RWPE2 (cell line): ENCODE measurements around the gene NRXN2.

ENCODE experiments used
- ATAC-seq: fragments of 200-7000 bp; cut with Tn5 transposase; 3 replicates; pipeline ENCODE4 v1.9.1; 2021; ENCODE audit warnings: low read depth
- DNase-seq: peaks from one replicate; pipeline ENCODE4 v3.0.0-alpha.2; 2020; ENCODE audit warnings: low spot score
- H3K27ac ChIP-seq: fragments of 450-650 bp; 2 replicates; pipeline ENCODE4 v1.5.1; 2017; ENCODE audit warnings: mild to moderate bottlenecking; ENCODE audit not compliant: poor library complexity, severe bottlenecking
- H3K27me3 ChIP-seq: fragments of 250-450 bp; sonication (Bioruptor Pico); 2 replicates; pipeline ENCODE4 v1.5.1; 2021; ENCODE audit warnings: mild to moderate bottlenecking, moderate library complexity; ENCODE audit not compliant: insufficient read depth, poor library complexity, severe bottlenecking
- H3K36me3 ChIP-seq: fragments of 250-450 bp; sonication (Bioruptor Pico); 2 replicates; pipeline ENCODE4 v1.5.1; 2020; ENCODE audit warnings: low read depth, mild to moderate bottlenecking, moderate library complexity
- H3K4me1 ChIP-seq: fragments of 250-450 bp; sonication (Bioruptor Pico); 2 replicates; pipeline ENCODE4 v1.5.1; 2021; ENCODE audit warnings: mild to moderate bottlenecking, moderate library complexity; ENCODE audit not compliant: insufficient read depth, poor library complexity, severe bottlenecking
- H3K4me3 ChIP-seq: fragments of 250-450 bp; sonication (Bioruptor Pico); 2 replicates; pipeline ENCODE4 v1.5.1; 2021; ENCODE audit warnings: mild to moderate bottlenecking, moderate library complexity; ENCODE audit not compliant: severe bottlenecking
- H3K9me3 ChIP-seq: fragments of 250-450 bp; sonication (Bioruptor Pico); 2 replicates; pipeline ENCODE4 v1.5.1; 2021; ENCODE audit warnings: mild to moderate bottlenecking, moderate library complexity; ENCODE audit not compliant: severe bottlenecking
- TF ChIP-seq, protein P1 (sequence below): fragments of 450-650 bp; IDR thresholded peaks from one replicate; pipeline ENCODE4 v1.5.1; 2017; ENCODE audit warnings: mild to moderate bottlenecking, moderate library complexity; ENCODE audit not compliant: poor library complexity, severe bottlenecking

The NRXN2 gene

DNA sequence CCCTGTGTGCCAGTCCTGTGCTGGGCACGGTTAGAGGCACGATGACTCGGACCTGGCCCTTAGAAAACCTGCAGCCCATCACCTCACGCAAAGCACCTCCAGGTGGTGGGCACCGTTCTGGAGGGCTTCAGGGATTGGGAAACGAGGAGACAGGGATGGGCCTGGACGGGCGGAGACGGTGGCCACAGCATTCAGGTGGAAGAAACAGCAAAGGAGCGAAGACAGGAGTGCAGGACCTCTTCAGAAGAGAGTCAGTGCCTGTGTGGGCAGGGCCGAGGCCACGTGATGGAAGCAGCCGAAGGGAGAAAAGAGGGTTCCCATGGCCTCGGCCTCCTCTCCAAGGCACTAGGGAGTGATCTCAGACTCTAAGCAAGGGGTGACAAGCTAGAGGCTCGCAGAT, 140.1 kb downstream of the NRXN2 start:
- no peak for ATAC-seq
- TF ChIP-seq, protein P1, sequence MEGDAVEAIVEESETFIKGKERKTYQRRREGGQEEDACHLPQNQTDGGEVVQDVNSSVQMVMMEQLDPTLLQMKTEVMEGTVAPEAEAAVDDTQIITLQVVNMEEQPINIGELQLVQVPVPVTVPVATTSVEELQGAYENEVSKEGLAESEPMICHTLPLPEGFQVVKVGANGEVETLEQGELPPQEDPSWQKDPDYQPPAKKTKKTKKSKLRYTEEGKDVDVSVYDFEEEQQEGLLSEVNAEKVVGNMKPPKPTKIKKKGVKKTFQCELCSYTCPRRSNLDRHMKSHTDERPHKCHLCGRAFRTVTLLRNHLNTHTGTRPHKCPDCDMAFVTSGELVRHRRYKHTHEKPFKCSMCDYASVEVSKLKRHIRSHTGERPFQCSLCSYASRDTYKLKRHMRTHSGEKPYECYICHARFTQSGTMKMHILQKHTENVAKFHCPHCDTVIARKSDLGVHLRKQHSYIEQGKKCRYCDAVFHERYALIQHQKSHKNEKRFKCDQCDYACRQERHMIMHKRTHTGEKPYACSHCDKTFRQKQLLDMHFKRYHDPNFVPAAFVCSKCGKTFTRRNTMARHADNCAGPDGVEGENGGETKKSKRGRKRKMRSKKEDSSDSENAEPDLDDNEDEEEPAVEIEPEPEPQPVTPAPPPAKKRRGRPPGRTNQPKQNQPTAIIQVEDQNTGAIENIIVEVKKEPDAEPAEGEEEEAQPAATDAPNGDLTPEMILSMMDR = no peak

DNA sequence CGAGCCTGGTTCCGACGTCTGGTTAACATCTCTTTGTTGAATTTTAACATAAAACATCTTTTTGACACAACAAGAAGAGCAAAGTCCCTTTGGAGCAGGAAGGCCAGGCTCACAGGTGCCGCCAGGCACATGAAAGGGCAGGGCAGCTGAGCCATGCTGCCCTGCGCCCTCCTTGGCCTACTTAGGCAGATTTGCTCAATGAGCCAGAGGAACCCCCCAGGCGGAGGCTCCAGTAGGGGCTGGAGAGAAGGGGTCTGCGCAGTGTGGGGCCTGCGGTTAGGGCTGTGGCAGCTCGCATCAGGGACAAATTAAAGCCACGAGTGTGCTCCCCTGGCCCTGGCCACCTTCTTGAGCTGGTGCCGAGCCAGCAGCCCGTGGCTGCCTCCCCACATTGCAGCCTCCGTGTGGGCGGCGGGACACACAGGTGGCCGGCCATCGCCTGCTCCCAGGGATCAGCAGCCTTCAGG, 141.9 kb downstream of the NRXN2 start:
- Histone ChIP-seq H3K27ac (no peak overlapping the region), H3K9me3 (no peaks in the 10 kb centered on the region), H3K36me3 (no peaks in the 10 kb centered on the region), H3K27me3 (no peaks in the 10 kb centered on the region), H3K4me3 (no peak overlapping the region), H3K4me1 (no peaks in the 10 kb centered on the region)
- TF ChIP-seq, protein P1 = no peak
- ATAC-seq (no peak), DNase-seq (peak; percentile 48)

More for the DNA sequence above, 140.1 kb downstream of the NRXN2 start:
- H3K27me3 ChIP-seq = no peaks in the 10 kb centered on the region
- H3K4me3 ChIP-seq = no peak overlapping the region
- no peaks in the 10 kb centered on the region for H3K4me1 ChIP-seq
- H3K9me3 ChIP-seq = no peaks in the 10 kb centered on the region
- no peaks in the 10 kb centered on the region for H3K36me3 ChIP-seq
- no peak overlapping the region for H3K27ac ChIP-seq
- peak; percentile 40 for DNase-seq

DNA sequence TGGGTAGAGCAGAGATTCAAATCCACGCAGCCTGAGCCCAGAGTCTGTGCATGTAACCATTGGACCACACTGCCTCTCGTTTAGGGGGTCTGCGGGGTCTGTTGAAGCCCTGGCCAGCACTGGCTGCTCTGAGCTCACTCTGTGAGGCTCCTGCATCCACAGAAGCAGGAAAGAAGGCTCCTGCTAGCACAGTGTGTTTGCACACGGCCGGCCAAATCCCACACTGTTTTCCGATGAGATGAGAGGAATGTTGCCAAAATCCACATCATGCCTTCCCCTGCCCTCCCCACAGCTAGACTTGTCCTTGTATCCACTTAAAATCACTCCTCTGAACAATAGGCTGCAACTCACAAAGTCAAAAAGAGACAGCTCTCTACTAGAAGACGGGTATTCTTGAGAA, 142.6 kb downstream of the NRXN2 start:
- Histone ChIP-seq H3K4me1 (no peaks in the 10 kb centered on the region), H3K36me3 (no peaks in the 10 kb centered on the region), H3K27me3 (no peaks in the 10 kb centered on the region), H3K27ac (no peak overlapping the region), H3K9me3 (no peaks in the 10 kb centered on the region), H3K4me3 (no peak overlapping the region)
- TF ChIP-seq, protein P1 = no peak
- ATAC-seq = no peak
- peak; percentile 29 for DNase-seq

DNA sequence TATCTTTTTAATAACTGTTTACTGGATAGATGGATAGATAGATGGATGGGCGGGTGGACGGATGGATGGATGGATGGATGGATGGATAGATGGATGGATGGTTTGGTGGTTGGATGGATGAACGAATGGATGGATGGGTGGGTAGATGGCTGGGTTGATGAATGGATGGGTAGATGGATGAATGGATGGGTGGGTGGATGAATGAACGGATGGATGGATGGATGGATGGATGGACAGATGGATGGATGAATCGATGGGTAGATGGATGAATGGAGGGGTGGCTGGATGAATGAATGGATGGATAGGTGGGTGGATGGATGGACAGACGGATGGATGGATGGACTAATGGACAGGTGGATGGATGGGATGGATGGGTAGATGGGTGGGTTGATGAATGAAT, 145.8 kb downstream of the NRXN2 start:
- no peaks in the 10 kb centered on the region for H3K9me3 ChIP-seq

DNA sequence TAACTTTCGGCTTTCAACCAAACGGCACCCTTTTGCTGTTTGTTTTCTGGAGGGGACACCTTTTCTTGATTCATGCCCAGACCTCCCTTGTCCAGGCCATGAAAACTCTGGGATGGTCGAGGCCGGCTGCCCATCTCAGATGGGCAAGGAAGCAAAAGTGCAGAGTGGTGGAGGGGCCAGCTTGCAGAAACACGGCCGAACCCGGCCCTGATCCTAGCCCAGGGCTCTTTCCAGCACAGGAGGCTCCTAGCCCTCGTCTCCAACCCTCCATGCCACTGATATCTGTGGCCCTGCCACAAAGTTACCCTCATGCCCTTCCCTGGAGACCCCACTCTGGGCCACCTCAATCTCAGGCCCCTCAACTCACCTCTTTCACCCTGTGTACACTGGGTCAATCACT, 150.9 kb downstream of the NRXN2 start:
- H3K4me1 ChIP-seq = peaks cover 10% of the 10 kb centered on the region
- H3K9me3 ChIP-seq = no peaks in the 10 kb centered on the region
- ATAC-seq (no peak), DNase-seq (peak; percentile 39)
- no peak overlapping the region for H3K27ac ChIP-seq
- H3K36me3 ChIP-seq = no peaks in the 10 kb centered on the region
- H3K4me3 ChIP-seq = no peak overlapping the region
- TF ChIP-seq, protein P1 = no peak
- no peaks in the 10 kb centered on the region for H3K27me3 ChIP-seq

More for the DNA sequence above, 145.8 kb downstream of the NRXN2 start:
- DNase-seq = no peak
- H3K4me1 ChIP-seq = no peaks in the 10 kb centered on the region
- ATAC-seq = no peak
- H3K36me3 ChIP-seq = no peaks in the 10 kb centered on the region
- H3K27me3 ChIP-seq = no peaks in the 10 kb centered on the region
- no peak overlapping the region for H3K4me3 ChIP-seq
- no peak overlapping the region for H3K27ac ChIP-seq
- TF ChIP-seq, protein P1 = no peak
